Stimulated activated naive CD8-positive, alpha-beta T cell treated with anti-CD3 and anti-CD28 coated beads, Interleukin-15, Interleukin-2, amounts not matched to agents 100 U/mL and 50 U/mL, for 24 hours (primary cell): ENCODE results near the gene GMEB1.
"Not testable (repeated sequence)": the region's sequence is repeated elsewhere in the genome, so short reads cannot be mapped to it uniquely, and the experiment has no call there.

Experiments
- ATAC-seq: fragments of 150-1000 bp; cut with Tn5 transposase; one replicate; pipeline ENCODE4 v1.10.0; 2021
- DNase-seq: peaks from one replicate; pipeline ENCODE4 v3.0.0; 2021

The GMEB1 gene

GRCh38 chr1:28668191-28668955 is at the start of gene GMEB1:
Gene GMEB1 (plus strand): TSS chr1:28668784. CDS start chr1:28683613, 14,829 bp downstream.
- ATAC-seq (peak; percentile 74), DNase-seq (peak; percentile 91)

GRCh38 chr1:28631713-28632112 is 36.9 kb upstream of the GMEB1 start:
- no peak for ATAC-seq
- DNase-seq: no peak

- ATAC-seq (no peak), DNase-seq (no peak)
Observed at GRCh38 chr1:28632560-28632959, 36.0 kb upstream of the GMEB1 start.

GRCh38 chr1:28640766-28641165 is 27.8 kb upstream of the GMEB1 start:
- ATAC-seq (no peak), DNase-seq (no peak)

- DNase-seq (no peak), ATAC-seq (peak; percentile 5)
Observed at GRCh38 chr1:28642056-28642846, 26.3 kb upstream of the GMEB1 start.

- ATAC-seq: peak; percentile 93
- peak; percentile 91 for DNase-seq
Observed at GRCh38 chr1:28642847-28643635, 25.5 kb upstream of the GMEB1 start, which contains the start of gene TAF12. Gene TAF12 (minus strand): TSS chr1:28643067. CDS start chr1:28622081, 20,986 bp downstream.

- no peak for DNase-seq
Observed at GRCh38 chr1:28644494-28644893, 24.1 kb upstream of the GMEB1 start.

GRCh38 chr1:28645406-28645805 is 23.2 kb upstream of the GMEB1 start:
- not testable (repeated sequence) for ATAC-seq, DNase-seq

More at GRCh38 chr1:28644494-28644893, 24.1 kb upstream of the GMEB1 start:
- no peak for ATAC-seq

GRCh38 chr1:28646040-28646439 is 22.5 kb upstream of the GMEB1 start:
- DNase-seq (no peak), ATAC-seq (no peak)

GRCh38 chr1:28648008-28648473 is 20.5 kb upstream of the GMEB1 start:
- ATAC-seq (peak; percentile 78), DNase-seq (peak; percentile 85)

GRCh38 chr1:28648474-28649198 is 19.9 kb upstream of the GMEB1 start, which contains the start of gene RNU11:
Gene RNU11 (plus strand): TSS chr1:28648600.
- peak; percentile 85 for DNase-seq
- ATAC-seq: peak; percentile 83

- DNase-seq, ATAC-seq: not testable (repeated sequence)
Observed at GRCh38 chr1:28653063-28653462, 15.5 kb upstream of the GMEB1 start.

GRCh38 chr1:28653870-28654269 is 14.7 kb upstream of the GMEB1 start:
- DNase-seq, ATAC-seq: not testable (repeated sequence)

GRCh38 chr1:28655448-28656311 is 12.9 kb upstream of the GMEB1 start:
- not testable (repeated sequence) for ATAC-seq, DNase-seq

GRCh38 chr1:28656335-28656734 is 12.2 kb upstream of the GMEB1 start:
- no peak for ATAC-seq

GRCh38 chr1:28663871-28664470 is 4.6 kb upstream of the GMEB1 start:
- ATAC-seq (no peak), DNase-seq (no peak)

More at GRCh38 chr1:28656335-28656734, 12.2 kb upstream of the GMEB1 start:
- DNase-seq: no peak

GRCh38 chr1:28666806-28667205 is 1.8 kb upstream of the GMEB1 start:
- no peak for DNase-seq
- ATAC-seq: no peak

- peak; percentile 59 for DNase-seq
Observed at GRCh38 chr1:28668956-28669723, 556 bp downstream of the GMEB1 start.

GRCh38 chr1:28671254-28671780 is 2.7 kb downstream of the GMEB1 start:
- ATAC-seq (no peak), DNase-seq (no peak)

More at GRCh38 chr1:28668956-28669723, 556 bp downstream of the GMEB1 start:
- ATAC-seq: peak; percentile 76
